SHP77 (cell line): Measurements from ENCODE around the gene MTMR12.
"Not testable (repeated sequence)": the region's sequence is repeated elsewhere in the genome, so short reads cannot be mapped to it uniquely, and the experiment has no call there.

ENCODE experiments used
- DNase-seq, 2 experiments: peaks; one replicate each; lab custom pipeline; 2025; lab: John Stamatoyannopoulos, UW

Gene MTMR12

GRCh38 chr5:32232441-32233219 is 80.1 kb downstream of the MTMR12 start:
- peak; percentile 77 to 85 for DNase-seq

DNA sequence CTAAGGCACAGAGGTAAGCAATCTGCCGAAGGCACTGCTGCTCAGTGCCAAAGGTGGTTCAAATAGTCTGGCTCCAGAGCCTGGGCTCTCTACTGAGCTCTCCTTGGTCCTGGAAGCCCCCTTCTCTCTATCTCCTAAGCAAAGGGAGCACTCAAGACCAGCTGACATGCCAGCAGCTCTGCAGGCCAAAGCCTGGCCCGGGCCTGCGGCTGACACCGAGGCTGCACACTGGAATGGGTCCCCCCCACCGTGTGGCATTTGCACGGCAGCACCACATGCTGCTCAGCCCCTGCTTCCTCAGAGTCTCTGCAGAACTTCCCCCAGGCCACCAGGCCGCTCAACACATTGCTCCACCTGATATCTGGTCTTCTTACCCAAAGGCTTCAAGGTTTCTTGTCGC is 80.8 kb downstream of the MTMR12 start:
- no peak for DNase-seq

GRCh38 chr5:32231241-32231640 is 81.5 kb downstream of the MTMR12 start:
- no peak for DNase-seq

DNA sequence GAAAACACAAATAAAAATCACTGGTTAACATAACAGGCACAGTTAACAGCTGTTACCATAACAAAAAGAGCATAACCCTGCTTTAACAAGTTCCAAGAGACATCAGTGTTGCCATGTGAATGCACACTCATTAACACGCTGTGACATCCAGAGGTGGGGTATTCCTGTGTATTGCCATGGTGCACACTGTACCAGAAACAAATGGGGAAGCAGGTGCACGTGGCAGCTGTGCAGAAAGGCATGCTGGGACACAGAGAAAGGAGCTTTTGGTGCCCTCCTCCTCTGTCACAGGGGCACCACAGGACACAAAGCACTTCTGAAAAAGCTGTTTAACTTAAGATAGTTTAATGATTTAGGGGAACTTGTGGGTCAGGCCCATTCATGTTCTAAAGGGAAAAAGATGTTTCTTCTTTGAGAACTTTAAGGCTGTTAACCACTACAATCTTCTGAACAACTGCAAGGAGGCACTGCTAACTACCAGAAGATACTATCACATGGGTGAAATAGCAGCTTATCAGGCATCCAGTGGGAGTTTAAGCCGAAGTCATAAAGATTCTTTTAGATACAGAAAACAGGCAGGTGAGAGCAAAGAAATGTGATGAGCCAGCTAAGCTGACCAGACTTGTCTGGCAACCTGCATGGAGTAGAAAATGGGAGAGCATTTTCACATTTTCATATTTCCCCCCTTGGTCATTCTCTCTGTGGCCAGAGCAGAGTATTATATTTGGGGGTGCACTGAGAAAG is 82.2 kb downstream of the MTMR12 start:
- peak in 1 of 2 experiments; percentile 24 for DNase-seq

DNA sequence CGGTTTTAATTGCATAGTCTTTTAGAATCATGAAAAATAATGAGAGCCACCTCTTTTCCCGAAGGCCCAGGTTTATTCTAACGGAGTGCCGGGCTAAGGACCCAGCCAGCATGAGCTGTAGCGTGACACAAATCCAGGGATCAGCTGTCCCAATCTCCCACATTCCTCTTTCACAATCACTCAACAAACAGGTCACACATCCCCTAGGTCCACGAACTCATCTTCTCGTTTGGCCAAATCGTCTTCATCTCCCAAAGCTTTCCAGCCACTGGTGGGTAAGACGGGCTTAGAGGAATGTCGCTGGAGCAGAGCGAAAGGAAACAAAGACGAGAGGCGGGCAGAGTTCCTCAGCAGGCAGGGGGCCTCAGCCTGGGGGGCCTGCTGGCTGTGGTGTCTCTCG is 83.2 kb downstream of the MTMR12 start:
- DNase-seq: no peak

- no peak for DNase-seq
Observed at GRCh38 chr5:32228816-32229215, 83.9 kb downstream of the MTMR12 start.

- no peak for DNase-seq
Observed at GRCh38 chr5:32225445-32225844, 87.3 kb downstream of the MTMR12 start.

GRCh38 chr5:32223972-32224609 is 88.6 kb downstream of the MTMR12 start:
- no peak for DNase-seq

GRCh38 chr5:32222723-32223470 is 89.8 kb downstream of the MTMR12 start:
- peak in 1 of 2 experiments; percentile 18 for DNase-seq

- peak; percentile 29 to 69 for DNase-seq
Observed at GRCh38 chr5:32217886-32218396, 94.8 kb downstream of the MTMR12 start.

DNA sequence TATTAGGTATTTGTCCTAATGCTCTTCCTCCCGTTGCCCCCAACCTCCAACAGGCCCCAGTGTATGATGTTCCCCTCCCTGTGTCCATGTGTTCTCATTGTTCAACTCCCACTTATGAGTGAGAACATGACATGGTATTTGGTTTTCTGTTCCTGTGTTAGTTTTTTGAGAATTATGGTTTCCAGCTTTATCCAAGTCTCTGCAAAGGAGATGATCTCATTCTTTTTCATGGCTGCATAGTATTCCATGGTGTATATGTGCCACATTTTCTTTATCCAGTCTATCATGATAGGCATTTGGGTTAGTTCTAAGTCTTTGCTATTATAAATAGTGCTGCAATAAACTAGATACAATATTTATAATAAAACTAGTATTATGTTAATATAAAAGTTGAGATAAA is 98.4 kb downstream of the MTMR12 start:
- not testable (repeated sequence) for DNase-seq

DNA sequence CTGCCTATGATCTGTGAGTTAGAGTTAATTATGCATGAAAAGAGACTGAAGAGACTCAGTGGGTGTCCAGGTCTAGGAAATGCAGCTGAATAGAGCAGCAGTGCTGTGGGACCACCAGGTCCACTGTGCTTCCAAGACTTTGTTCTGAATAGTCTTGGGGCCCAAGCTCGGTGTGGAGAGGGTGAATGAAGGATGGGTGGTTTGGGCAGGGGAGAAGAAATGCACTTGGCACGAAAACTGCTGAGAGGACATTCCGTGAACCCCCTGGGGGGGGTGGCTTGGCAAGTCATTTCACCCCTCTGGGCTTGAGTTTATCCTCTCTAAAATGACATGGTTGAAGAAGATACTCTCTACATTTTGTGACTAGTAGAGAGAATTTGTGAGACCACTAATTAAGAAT is 102.6 kb downstream of the MTMR12 start:
- DNase-seq: no peak

- not testable (repeated sequence) for DNase-seq
Observed at GRCh38 chr5:32208837-32209236, 103.9 kb downstream of the MTMR12 start.

DNA sequence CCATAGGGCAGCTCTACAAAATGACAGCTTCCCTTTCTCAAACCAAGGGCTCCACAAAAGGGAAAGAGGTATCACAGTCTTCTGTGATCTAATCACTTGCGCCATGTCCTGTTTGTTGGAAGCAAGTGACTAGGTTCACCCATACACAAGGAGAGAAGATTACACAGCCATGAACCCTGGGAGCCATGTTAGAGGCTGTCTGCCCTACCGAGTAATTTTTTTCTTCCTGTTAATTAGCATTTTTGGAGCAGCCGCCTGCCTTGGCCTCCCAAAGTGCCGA is 105.4 kb downstream of the MTMR12 start:
- DNase-seq: no peak

DNA sequence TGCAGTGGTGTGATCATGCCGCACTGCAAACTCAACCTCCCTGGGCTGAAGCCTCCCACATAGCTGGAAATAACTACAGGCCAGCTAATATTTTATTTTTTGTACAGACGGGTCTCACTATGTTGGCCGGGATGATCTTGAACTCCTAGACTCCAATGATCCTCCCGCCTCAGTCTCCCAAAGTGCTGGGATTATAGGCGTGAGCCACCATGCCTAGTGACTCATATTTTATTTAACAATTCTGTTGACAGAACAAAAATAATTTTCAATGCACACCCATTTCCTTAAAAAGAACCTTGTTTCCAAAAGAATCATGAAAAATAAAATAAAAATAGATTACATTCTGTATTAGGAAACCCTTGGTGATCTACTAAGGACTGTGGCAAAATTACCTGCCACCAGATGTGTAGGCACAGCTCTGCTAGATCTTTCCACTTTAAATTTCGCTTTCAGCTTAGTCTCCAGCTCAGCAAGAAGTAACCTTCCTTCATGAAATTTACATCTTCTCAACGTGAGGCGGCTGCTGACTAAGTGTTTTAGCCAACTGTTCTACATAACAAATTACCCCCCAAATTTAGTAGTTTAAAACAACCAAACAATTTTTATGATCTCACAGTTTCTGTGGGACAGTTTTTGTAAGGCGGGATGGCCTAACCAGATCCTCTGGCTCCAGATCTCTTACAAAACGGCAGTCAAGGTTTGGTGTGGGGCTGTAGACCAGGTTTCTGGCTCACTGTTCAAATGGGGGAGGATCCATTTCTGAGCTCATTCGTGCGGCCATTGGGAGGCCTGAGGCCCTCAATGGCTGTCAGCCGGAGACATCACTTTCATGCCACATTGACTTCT is 106.0 kb downstream of the MTMR12 start:
- no peak for DNase-seq

DNA sequence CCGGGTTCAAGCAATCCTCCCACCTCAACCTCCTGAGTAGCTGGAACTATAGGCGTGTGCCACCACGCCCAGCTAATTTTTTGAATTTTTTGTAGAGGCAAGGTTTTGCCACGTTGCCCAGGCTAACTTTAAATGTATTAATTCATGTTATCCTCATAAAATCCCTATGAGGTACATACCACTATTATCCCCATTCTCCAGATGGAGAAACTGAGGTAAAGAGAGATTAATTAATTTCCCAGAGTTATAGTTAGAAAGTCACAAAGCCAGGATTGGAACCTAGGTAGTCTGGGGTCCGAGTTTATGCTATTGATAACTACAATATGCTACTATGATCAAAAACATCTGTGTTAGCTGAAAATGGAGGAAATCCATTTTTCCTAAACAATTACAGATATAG is 106.7 kb downstream of the MTMR12 start:
- DNase-seq: no peak

GRCh38 chr5:32202394-32202793 is 110.3 kb downstream of the MTMR12 start:
- no peak for DNase-seq

DNA sequence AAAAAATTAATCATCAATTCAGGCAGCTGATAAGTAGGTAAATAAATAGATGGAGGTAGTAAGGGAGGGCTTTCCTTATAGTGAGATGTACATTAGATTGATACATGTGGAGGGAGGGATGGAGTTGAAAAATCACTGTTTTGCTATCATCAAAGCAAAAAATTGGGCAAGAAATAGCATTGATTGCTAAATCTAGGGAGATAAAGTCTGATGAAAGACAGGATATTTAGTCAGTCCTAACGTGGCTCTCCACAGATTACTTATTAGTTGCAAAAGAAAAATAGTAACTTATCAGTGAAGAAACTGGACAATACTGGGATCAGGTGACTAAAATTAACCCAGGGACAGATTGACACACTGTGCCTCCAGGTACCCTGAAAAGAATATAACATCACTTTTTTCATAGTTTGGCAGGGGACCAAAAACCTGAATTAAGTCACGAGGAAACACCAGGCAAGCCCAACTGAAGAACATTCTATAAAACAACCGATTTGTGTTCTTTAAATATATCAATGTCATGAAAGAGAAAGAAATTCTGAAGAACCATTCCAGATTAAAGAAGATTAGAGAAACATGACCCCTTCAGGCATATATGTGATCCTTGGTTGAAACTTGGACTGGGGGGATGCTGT is 111.5 kb downstream of the MTMR12 start:
- DNase-seq: no peak

GRCh38 chr5:32197032-32197431 is 115.7 kb downstream of the MTMR12 start:
- DNase-seq: no peak

- no peak for DNase-seq
Observed at GRCh38 chr5:32195265-32195664, 117.5 kb downstream of the MTMR12 start.

GRCh38 chr5:32193591-32193990 is 119.1 kb downstream of the MTMR12 start:
- DNase-seq: peak; percentile 99
